Stimulated activated CD4-positive, alpha-beta T cell treated with anti-CD3 and anti-CD28 coated beads, Interleukin-4, amount 100 ng/mL, for 24 hours (primary cell): ENCODE data around the gene ADAMTS16.

Source experiments
- DNase-seq: peaks from one replicate; pipeline ENCODE4 v3.0.0-alpha.2; 2020

ADAMTS16 gene

GRCh38 chr5:5189051-5189430, 48.9 kb downstream of the ADAMTS16 start:
- DNase-seq = no peak

DNA sequence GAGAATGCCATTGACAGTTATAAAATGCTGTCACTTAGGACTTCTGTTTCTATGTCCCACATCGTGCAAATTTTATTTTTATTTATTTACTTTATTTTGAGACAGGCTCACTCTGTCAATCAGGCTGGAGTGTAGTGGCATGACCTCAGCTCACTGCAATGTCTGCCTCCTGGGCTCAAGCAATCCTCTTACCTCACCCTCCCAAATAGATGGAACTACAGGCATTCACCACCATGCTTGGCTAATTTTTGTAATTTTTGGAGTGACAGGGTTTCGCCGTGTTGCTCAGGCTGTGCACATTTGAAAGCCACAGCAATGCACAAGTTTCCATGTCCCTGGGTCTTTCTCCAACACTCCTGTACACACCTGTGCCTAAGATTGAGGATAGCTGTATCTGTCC, 51.8 kb downstream of the ADAMTS16 start:
- DNase-seq = no peak

- no peak for DNase-seq
Observed at GRCh38 chr5:5192681-5193080, 52.6 kb downstream of the ADAMTS16 start.

DNA sequence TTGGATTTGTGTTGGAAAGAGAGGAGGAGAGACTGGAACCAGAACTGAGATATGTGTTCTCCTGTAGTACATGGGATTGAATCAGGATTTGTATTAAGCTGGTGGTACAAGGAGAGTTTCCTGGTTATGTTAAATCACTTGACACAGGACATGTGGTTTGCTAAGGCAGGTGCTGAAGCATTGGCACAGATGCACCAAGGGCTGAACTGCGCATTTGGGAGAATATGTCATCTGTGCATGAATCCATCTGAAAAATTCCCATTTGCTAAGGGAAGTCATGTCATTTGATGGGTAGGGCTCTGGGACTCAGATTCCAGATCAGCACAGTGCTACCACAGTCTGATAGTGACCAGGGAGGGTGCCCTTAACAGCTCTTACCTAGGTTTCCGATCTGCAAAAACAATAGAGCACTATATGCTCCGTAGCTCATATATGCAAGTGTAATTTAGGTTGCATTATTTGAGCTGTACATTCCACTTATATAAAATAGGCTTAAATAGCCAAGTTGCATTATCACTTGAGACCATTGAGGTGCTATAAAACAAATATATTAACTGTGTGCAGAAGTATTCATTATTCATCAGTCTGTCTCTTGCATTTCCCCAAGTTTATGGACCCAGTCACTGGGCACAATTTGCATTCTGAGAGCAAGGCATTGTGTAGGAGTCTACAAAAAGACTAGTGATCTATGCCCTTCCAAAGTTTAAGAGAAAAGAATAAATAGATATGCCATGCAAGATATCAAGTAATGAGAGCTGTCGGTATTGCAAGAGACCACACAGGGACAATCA, 55.2 kb downstream of the ADAMTS16 start:
- DNase-seq = no peak

DNA sequence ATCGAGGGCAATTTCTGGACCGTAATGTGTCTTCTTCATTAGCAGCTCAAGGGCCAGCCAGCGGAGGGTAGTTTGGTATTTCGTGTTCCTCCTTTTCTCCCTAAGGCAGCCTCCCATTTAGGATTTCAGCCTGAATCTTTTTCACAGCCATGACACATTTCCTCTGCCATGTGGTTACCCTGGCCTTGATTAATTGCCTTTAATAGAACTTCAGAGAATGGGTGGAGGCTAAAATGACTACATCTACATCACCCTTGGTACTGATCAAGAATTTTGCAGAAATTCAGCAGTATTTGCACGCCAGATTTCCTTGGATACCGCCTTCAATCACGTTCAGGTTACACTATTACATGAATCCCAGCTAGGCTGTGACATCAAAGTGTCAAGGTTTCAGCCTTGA, 58.0 kb downstream of the ADAMTS16 start:
- no peak for DNase-seq

- no peak for DNase-seq
Observed at GRCh38 chr5:5198815-5199214, 58.7 kb downstream of the ADAMTS16 start.

DNA sequence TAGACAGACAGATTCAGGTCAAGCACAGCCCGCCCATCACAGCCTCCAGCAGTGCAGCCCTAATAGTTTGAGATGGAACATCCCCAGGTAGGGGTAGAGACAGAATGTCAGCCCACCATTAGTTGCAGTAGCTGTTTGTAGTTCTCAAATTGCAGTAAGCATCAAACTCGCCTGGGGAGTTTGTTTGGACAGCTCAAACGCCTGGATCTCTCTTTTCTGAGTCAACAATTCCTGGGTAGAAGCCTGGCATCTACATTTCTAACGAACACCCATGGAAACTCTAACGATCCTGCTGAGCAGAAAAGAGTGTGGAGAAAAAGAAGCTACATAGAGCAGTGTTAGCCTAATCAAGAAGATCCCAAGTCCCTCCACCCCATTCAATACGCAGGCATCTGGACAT, 59.4 kb downstream of the ADAMTS16 start:
- DNase-seq = no peak

- no peak for DNase-seq
Observed at GRCh38 chr5:5200133-5200532, 60.0 kb downstream of the ADAMTS16 start.

- DNase-seq = no peak
Observed at GRCh38 chr5:5202321-5202720, 62.2 kb downstream of the ADAMTS16 start.

DNA sequence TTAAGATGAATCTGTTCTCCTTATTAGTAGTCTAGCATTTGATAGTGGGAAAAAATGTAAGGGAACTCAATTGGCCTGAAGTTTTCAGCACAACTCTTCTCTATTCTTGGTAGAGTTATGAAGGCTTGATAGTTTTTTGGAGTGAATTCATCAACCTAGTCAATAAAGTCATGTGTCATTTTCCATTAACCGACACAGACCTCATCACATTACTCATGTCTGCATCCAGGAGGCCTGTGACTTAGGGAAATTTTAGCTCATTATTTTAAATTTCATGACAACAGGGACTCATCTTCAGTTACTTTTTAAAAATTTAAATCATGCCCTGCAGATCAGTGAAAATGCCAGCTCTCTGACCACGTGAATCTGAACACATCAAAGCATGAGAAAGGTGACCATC, 63.3 kb downstream of the ADAMTS16 start:
- DNase-seq = no peak

DNA sequence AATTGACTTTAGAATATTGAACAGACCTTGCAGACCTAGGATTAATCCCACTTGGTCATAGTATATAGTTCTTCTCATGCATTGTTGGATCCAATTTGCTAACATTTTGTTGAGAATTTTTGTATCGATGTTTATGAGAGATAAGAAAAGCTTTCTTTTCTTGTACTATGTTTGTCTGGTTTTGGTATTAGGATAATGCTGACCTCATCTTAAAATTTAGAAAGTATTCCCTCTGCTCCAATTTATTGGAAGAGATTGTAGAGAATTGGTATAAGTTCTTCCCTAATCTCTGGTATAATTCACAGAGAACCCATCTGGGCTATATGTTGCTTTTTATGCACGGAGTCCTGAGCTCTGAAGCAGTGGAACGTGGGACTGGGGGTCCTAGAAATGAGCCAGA, 67.7 kb downstream of the ADAMTS16 start:
- DNase-seq = no peak

GRCh38 chr5:5209089-5209488, 69.0 kb downstream of the ADAMTS16 start:
- no peak for DNase-seq

DNA sequence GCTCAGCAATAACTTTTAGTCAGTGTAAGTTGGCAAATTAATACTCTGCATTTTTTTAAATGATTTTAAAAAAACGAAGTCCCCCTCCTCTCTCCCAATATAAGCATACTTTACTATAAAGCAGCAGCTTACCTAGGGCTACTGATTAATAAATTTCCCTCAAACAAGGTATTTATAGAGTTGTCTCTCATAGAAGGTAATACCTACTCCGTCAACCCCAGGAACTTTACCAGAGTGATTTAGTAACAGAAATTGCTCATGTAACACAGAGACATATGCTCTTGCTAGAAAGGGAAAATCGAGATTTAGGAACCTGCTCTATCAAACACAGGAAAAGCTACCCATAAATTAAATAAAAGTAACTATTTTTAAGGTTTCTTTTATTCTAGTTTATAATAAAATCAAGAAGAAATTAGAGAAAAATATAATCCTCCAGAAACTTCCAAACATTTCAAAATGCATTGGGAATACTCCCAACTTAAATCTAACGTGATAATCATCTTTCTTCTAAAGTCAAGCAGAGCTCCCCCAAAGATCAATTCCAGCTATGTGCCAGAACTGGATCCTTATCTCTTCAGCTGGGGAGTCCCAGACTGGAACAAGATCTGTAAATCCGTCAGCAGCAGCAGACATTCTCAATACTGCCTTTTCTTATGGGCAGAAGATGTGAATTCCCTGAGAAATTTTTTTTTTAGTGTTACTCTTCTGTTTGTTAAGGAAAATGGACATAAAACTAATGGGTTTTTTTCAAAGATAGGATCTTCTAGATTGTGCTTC, 69.6 kb downstream of the ADAMTS16 start:
- no peak for DNase-seq

DNA sequence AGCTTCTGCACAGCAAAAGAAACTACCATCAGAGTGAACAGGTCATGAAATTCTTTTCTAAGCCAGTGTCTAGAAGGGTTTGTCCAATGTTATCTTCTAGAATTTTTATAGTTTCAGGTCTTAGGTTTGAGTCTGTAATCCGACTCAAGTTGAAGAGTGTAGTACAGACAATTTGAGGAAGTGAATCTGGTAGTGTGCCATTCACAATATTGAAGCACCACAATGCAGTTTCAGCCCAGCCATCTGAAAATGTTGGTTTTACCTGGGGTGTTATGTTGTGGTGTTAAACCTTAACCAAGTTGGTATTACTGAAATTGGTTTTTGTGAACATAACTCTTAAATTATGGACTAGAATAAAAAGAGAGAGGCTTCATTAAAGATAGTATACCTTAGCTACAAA, 77.2 kb downstream of the ADAMTS16 start:
- DNase-seq = no peak

DNA sequence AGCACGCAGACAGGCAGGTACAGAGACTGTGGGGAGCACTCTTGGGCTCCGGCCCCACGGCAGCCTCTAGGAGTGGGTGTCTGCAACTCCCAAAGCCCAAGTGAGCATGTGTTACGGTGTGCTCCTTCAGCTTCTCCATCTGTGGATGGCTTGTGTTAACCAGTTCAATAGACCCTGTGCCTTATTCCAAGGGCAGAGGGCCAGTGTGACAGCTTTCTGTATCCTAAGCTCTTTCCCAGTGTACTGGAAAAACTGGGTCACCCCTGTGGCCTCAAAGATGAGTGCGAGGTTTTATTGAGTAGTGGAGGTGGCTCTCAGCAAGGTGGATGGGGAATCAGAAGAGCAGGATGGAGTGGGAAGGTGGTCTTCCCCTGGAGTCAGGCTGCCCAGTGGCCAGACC, 78.3 kb downstream of the ADAMTS16 start:
- DNase-seq = no peak

GRCh38 chr5:5219541-5219940, 79.4 kb downstream of the ADAMTS16 start:
- DNase-seq = no peak

- no peak for DNase-seq
Observed at GRCh38 chr5:5220901-5221631, 80.9 kb downstream of the ADAMTS16 start.

DNA sequence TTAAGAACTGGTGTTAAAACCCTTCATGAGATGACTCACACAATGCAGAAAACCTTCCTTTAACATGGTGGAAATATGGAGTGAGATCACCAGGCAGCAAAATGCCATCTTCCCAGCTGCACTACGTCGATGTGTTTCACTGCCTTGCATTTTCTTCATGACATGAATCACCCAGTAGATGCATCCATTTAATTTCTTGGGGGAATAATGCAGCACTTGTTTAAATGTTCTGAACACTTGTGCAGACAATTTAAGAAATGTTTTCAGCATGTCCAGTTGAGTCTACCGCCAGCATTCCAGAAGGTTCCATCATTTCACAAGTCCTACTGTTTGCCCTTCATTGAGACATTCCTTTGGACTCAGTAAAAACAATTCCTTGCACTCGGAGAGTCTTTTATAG, 81.6 kb downstream of the ADAMTS16 start:
- DNase-seq = no peak

- no peak for DNase-seq
Observed at GRCh38 chr5:5231576-5231975, 91.4 kb downstream of the ADAMTS16 start.

DNA sequence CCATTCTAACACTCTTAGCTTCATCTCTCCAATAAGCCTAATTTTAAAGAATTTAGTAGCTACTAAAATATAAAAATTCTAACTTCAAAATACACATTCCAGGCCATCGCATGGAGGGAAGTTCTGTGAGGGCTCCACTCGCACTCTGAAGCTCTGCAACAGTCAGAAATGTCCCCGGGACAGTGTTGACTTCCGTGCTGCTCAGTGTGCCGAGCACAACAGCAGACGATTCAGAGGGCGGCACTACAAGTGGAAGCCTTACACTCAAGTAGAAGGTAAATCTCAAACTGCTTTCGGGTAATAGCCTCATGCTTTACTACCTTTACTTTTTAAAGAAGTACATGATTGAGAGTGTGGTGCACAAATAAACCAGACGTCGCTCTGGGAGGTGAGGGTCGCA, 94.8 kb downstream of the ADAMTS16 start:
- DNase-seq = no peak

DNA sequence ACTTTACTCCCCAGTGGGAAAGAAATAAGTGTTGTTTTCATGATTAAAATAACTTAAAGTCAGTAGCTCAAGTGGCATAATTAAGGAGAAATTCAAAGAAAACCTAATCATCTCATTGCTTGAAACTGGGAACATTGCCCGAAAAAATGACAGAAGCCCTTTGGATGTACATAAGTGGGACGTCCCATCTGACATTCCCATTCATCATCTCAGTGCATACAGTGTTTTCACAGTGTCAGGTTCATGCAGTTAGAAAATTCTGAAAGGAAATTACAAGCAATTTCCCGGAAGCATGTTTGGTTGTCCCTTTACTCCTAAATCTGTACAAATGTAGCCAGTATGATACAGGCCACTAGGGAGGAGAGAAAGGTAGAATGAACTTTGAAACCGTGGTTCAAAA, 95.6 kb downstream of the ADAMTS16 start:
- DNase-seq = no peak

GRCh38 chr5:5239191-5239590, 99.1 kb downstream of the ADAMTS16 start:
- no peak for DNase-seq

DNA sequence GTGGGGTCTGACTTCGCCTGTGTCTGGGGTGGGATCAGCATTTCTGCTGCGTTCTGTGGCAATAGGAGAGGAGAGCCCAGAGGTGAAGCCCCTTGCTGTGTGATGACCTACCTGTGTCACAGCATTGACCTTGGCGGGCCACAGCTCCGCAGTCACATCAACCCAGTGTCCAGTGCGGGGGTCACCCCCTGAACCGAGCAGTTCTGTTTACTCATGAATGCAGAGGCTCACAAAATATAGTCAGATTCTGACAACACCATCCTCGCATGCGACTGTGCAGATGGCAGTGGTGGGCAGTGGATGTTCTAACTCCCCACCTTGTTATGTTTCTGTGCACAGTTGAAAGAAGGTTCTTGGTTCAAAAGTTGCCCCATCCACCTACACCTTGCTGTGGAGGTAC, 100.1 kb downstream of the ADAMTS16 start:
- no peak for DNase-seq

DNA sequence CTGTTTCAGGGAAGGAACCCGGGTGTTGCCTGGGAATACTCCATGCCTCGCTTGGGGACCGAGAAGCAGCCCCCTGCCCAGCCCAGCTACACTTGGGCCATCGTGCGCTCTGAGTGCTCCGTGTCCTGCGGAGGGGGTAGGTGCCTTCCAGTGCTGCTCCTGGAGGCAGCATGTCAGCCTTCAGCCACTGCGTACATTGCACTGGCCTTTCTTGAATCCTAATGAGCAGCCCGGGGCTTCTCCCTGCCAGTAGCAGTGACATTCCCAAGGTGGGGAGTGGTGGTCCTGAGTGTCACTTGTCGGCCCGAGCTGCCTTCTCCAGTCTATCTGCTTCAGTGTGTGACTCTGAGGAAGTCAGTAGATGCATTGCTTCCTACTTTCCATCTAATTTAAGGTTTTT, 101.9 kb downstream of the ADAMTS16 start:
- DNase-seq = no peak
